Endothelial cell (in vitro differentiated cells): ENCODE results near the gene PARM1. TPM values are rescaled to one million over a fixed set of nuclear protein-coding genes. Genes with fewer than 3 reads are reported as not detected.

Experiments
- DNase-seq: peaks from one replicate; pipeline ENCODE4 v3.0.0; 2021; ENCODE audit warnings: low spot score
- H3K27ac Mint-ChIP-seq: one replicate; pipeline ENCODE4 v1.8.0; 2021; ENCODE audit warnings: mixed read lengths, inconsistent platforms; ENCODE audit not compliant: unreplicated experiment
- H3K27me3 Mint-ChIP-seq: one replicate; pipeline ENCODE4 v1.8.0; 2021; ENCODE audit warnings: mild to moderate bottlenecking, moderate library complexity, mixed read lengths, inconsistent platforms; ENCODE audit not compliant: unreplicated experiment
- H3K36me3 Mint-ChIP-seq: one replicate; pipeline ENCODE4 v1.8.0; 2021; ENCODE audit warnings: mild to moderate bottlenecking, low read depth, mixed read lengths, inconsistent platforms; ENCODE audit not compliant: unreplicated experiment
- H3K4me1 Mint-ChIP-seq: one replicate; pipeline ENCODE4 v1.8.0; 2021; ENCODE audit warnings: mild to moderate bottlenecking, mixed read lengths, inconsistent platforms; ENCODE audit not compliant: unreplicated experiment
- H3K4me3 Mint-ChIP-seq: one replicate; pipeline ENCODE4 v1.8.0; 2021; ENCODE audit warnings: mild to moderate bottlenecking, mixed read lengths, inconsistent platforms; ENCODE audit not compliant: unreplicated experiment
- H3K9me3 Mint-ChIP-seq: one replicate; pipeline ENCODE4 v1.8.0; 2021; ENCODE audit warnings: mixed read lengths, inconsistent platforms; ENCODE audit not compliant: unreplicated experiment
- CTCF ChIP-seq: fragments of 200-600 bp; sonication (generic); IDR thresholded peaks from one replicate; pipeline ENCODE4 v1.5.0; 2021; ENCODE audit warnings: antibody characterized with exemption; ENCODE audit not compliant: unreplicated experiment
- total RNA-seq: library from RNA; stranded (reverse); fragmentation: NEBNext Ultra II Directional; extraction: Animal tissue kit (Norgen Biotek cat#: 25700); gene quantifications from one replicate; pipeline ENCODE4 v1.2.1, GENCODE V29; 2021; ENCODE audit not compliant: unreplicated experiment

PARM1 gene
- total RNA-seq, 1 donor from 2014 or later: 0.18 TPM

- Mint-ChIP-seq H3K9me3 (no peaks in the 10 kb centered on the region), H3K4me1 (no peaks in the 10 kb centered on the region), H3K27ac (no peak overlapping the region), H3K4me3 (no peak overlapping the region), H3K36me3 (no peaks in the 10 kb centered on the region), H3K27me3 (no peaks in the 10 kb centered on the region)
- no peak for TF ChIP-seq CTCF
- no peak for DNase-seq
Observed at GRCh38 chr4:74906771-74907170, 26.1 kb upstream of the PARM1 start.

GRCh38 chr4:74919783-74920182 is 13.1 kb upstream of the PARM1 start:
- Mint-ChIP-seq H3K36me3 (no peaks in the 10 kb centered on the region), H3K9me3 (no peaks in the 10 kb centered on the region)

GRCh38 chr4:74920704-74921103 is 12.2 kb upstream of the PARM1 start:
- Mint-ChIP-seq H3K4me3 (no peak overlapping the region), H3K4me1 (no peaks in the 10 kb centered on the region), H3K36me3 (no peaks in the 10 kb centered on the region), H3K27ac (no peak overlapping the region), H3K27me3 (no peaks in the 10 kb centered on the region), H3K9me3 (no peaks in the 10 kb centered on the region)
- DNase-seq: no peak
- TF ChIP-seq CTCF: no peak

More at GRCh38 chr4:74919783-74920182, 13.1 kb upstream of the PARM1 start:
- Mint-ChIP-seq H3K27me3 (no peaks in the 10 kb centered on the region), H3K4me1 (no peaks in the 10 kb centered on the region), H3K27ac (no peak overlapping the region), H3K4me3 (no peak overlapping the region)
- no peak for TF ChIP-seq CTCF
- DNase-seq: no peak

GRCh38 chr4:74921490-74921889 is 11.4 kb upstream of the PARM1 start:
- no peak for TF ChIP-seq CTCF
- no peaks in the 10 kb centered on the region for H3K27me3 Mint-ChIP-seq
- H3K4me1 Mint-ChIP-seq: no peaks in the 10 kb centered on the region
- H3K36me3 Mint-ChIP-seq: no peaks in the 10 kb centered on the region
- H3K27ac Mint-ChIP-seq: no peak overlapping the region
- no peak overlapping the region for H3K4me3 Mint-ChIP-seq
- DNase-seq: no peak
- H3K9me3 Mint-ChIP-seq: no peaks in the 10 kb centered on the region

- Mint-ChIP-seq H3K9me3 (no peaks in the 10 kb centered on the region), H3K27me3 (no peaks in the 10 kb centered on the region), H3K36me3 (no peaks in the 10 kb centered on the region), H3K27ac (no peak overlapping the region), H3K4me1 (no peaks in the 10 kb centered on the region), H3K4me3 (no peak overlapping the region)
- no peak for DNase-seq
- TF ChIP-seq CTCF: no peak
Observed at GRCh38 chr4:74926007-74926406, 6.9 kb upstream of the PARM1 start.
